HepG2 (cell line): Measurements from ENCODE around the gene MOK. TPM values are rescaled to one million over a fixed set of nuclear protein-coding genes. Genes with fewer than 3 reads are reported as not detected.

Experiments used
- ELF3 ChIP-seq: IDR thresholded peaks from 2 replicates; pipeline ENCODE4 v1.6.1; 2016; ENCODE audit warnings: missing genetic modification reagents, missing compliant biosample characterization
- GATAD2A ChIP-seq: IDR thresholded peaks from 2 replicates; pipeline ENCODE4 v1.6.1; 2016
- HOXA3 ChIP-seq: sonication (generic); formaldehyde crosslinking; IDR thresholded peaks from 2 replicates; pipeline ENCODE4 v1.5.0; 2020; ENCODE audit warnings: missing genetic modification reagents
- IKZF1 ChIP-seq: fragments of 450-650 bp; IDR thresholded peaks from 2 replicates; pipeline ENCODE4 v1.7.1; 2016
- MIXL1 ChIP-seq: IDR thresholded peaks from 2 replicates; pipeline ENCODE4 v1.6.1; 2016
- ZBTB21 ChIP-seq: sonication (generic); formaldehyde crosslinking; IDR thresholded peaks from 2 replicates; pipeline ENCODE4 v1.4.0; 2020; ENCODE audit warnings: missing genetic modification reagents
- ZHX1 ChIP-seq: sonication (generic); formaldehyde crosslinking; IDR thresholded peaks from 2 replicates; pipeline ENCODE4 v1.8.1; 2022; ENCODE audit warnings: low read depth, mild to moderate bottlenecking, missing genetic modification reagents
- ZNF24 ChIP-seq: fragments of 450-650 bp; IDR thresholded peaks from 2 replicates; pipeline ENCODE4 v1.6.1; 2017; ENCODE audit warnings: antibody characterized with exemption, mild to moderate bottlenecking
- ZNF264 ChIP-seq: sonication (generic); formaldehyde crosslinking; IDR thresholded peaks from 2 replicates; pipeline ENCODE4 v1.4.0; 2020; ENCODE audit warnings: missing genetic modification reagents
- ZNF800 ChIP-seq: sonication (generic); formaldehyde crosslinking; IDR thresholded peaks from 2 replicates; pipeline ENCODE4 v1.4.0; 2020; ENCODE audit warnings: missing genetic modification reagents
- polyA plus RNA-seq, 8 experiments: library from polyadenylated mRNA; depleted of rRNA in 3 of 8; stranded (reverse) in 7 of 8; unstranded in 1 of 8; fragments of >200 nt; fragmentation: Illumina TruSeq in 4 of 8; extraction: Trizol in 4 of 8; gene quantifications; 2 replicates each; pipeline versions ENCODE4 v1.2.1 to v1.2.3, GENCODE V29; 2011 to 2016; ENCODE audit warnings: low read depth in 4 of 8, missing spikeins in 1 of 8, mixed read lengths in 1 of 8; ENCODE audit not compliant: insufficient read depth in 1 of 8
- total RNA-seq, 5 experiments: library from RNA; depleted of rRNA; stranded (reverse); fragments of >200 nt; fragmentation: Illumina TruSeq; extraction: Trizol; gene quantifications; 2 replicates each; pipeline ENCODE4 v1.2.3, GENCODE V29; 2016; ENCODE audit warnings: low read depth in 1 of 5
- TF ChIP-seq, protein P1 (sequence below): sonication (generic); formaldehyde crosslinking; IDR thresholded peaks from 2 replicates; pipeline ENCODE4 v1.9.0; 2021; ENCODE audit warnings: missing genetic modification reagents, mild to moderate bottlenecking, borderline replicate concordance
- TF ChIP-seq, protein P2 (sequence below): IDR thresholded peaks from 2 replicates; pipeline ENCODE4 v1.6.1; 2016; ENCODE audit warnings: missing compliant biosample characterization, missing genetic modification reagents, borderline replicate concordance
- TF ChIP-seq, protein P3 (sequence below): sonication (generic); formaldehyde crosslinking; IDR thresholded peaks from one replicate; pipeline ENCODE4 v1.5.1; 2020; ENCODE audit warnings: mild to moderate bottlenecking, missing genetic modification reagents; ENCODE audit errors: not compliant biosample characterization

MOK gene
- total and polyA plus RNA-seq, 2 of the 13 experiments (the other 11 are each of a cell fraction or from before 2014, with no cell fraction given): 15.3 to 16.9 TPM

GRCh38 chr14:102320671-102321455 lies 15.9 kb upstream of the MOK start (continued):
- TF ChIP-seq, protein P1, sequence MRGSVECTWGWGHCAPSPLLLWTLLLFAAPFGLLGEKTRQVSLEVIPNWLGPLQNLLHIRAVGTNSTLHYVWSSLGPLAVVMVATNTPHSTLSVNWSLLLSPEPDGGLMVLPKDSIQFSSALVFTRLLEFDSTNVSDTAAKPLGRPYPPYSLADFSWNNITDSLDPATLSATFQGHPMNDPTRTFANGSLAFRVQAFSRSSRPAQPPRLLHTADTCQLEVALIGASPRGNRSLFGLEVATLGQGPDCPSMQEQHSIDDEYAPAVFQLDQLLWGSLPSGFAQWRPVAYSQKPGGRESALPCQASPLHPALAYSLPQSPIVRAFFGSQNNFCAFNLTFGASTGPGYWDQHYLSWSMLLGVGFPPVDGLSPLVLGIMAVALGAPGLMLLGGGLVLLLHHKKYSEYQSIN (CRISPR knock-in tag): no peak
- TF ChIP-seq ZHX1 (no peak; the same call in 1 of the 2 replicates), ZNF800 (CRISPR knock-in tag) (no peak), IKZF1 (no peak), ELF3 (CRISPR knock-in tag) (peak; percentile 53; the same call in 1 of the 2 replicates), MIXL1 (CRISPR knock-in tag) (no peak), ZBTB21 (CRISPR knock-in tag) (no peak), GATAD2A (CRISPR knock-in tag) (no peak; the same call in none of the 2 replicates), ZNF24 (no peak), ZNF264 (CRISPR knock-in tag) (peak; percentile 63; the same call in 1 of the 2 replicates), HOXA3 (CRISPR knock-in tag) (peak; percentile 72; the same call in 1 of the 2 replicates)
- TF ChIP-seq, protein P2, sequence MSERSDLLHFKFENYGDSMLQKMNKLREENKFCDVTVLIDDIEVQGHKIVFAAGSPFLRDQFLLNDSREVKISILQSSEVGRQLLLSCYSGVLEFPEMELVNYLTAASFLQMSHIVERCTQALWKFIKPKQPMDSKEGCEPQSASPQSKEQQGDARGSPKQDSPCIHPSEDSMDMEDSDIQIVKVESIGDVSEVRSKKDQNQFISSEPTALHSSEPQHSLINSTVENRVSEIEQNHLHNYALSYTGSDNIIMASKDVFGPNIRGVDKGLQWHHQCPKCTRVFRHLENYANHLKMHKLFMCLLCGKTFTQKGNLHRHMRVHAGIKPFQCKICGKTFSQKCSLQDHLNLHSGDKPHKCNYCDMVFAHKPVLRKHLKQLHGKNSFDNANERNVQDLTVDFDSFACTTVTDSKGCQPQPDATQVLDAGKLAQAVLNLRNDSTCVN (CRISPR knock-in tag): no peak
- TF ChIP-seq, protein P3, sequence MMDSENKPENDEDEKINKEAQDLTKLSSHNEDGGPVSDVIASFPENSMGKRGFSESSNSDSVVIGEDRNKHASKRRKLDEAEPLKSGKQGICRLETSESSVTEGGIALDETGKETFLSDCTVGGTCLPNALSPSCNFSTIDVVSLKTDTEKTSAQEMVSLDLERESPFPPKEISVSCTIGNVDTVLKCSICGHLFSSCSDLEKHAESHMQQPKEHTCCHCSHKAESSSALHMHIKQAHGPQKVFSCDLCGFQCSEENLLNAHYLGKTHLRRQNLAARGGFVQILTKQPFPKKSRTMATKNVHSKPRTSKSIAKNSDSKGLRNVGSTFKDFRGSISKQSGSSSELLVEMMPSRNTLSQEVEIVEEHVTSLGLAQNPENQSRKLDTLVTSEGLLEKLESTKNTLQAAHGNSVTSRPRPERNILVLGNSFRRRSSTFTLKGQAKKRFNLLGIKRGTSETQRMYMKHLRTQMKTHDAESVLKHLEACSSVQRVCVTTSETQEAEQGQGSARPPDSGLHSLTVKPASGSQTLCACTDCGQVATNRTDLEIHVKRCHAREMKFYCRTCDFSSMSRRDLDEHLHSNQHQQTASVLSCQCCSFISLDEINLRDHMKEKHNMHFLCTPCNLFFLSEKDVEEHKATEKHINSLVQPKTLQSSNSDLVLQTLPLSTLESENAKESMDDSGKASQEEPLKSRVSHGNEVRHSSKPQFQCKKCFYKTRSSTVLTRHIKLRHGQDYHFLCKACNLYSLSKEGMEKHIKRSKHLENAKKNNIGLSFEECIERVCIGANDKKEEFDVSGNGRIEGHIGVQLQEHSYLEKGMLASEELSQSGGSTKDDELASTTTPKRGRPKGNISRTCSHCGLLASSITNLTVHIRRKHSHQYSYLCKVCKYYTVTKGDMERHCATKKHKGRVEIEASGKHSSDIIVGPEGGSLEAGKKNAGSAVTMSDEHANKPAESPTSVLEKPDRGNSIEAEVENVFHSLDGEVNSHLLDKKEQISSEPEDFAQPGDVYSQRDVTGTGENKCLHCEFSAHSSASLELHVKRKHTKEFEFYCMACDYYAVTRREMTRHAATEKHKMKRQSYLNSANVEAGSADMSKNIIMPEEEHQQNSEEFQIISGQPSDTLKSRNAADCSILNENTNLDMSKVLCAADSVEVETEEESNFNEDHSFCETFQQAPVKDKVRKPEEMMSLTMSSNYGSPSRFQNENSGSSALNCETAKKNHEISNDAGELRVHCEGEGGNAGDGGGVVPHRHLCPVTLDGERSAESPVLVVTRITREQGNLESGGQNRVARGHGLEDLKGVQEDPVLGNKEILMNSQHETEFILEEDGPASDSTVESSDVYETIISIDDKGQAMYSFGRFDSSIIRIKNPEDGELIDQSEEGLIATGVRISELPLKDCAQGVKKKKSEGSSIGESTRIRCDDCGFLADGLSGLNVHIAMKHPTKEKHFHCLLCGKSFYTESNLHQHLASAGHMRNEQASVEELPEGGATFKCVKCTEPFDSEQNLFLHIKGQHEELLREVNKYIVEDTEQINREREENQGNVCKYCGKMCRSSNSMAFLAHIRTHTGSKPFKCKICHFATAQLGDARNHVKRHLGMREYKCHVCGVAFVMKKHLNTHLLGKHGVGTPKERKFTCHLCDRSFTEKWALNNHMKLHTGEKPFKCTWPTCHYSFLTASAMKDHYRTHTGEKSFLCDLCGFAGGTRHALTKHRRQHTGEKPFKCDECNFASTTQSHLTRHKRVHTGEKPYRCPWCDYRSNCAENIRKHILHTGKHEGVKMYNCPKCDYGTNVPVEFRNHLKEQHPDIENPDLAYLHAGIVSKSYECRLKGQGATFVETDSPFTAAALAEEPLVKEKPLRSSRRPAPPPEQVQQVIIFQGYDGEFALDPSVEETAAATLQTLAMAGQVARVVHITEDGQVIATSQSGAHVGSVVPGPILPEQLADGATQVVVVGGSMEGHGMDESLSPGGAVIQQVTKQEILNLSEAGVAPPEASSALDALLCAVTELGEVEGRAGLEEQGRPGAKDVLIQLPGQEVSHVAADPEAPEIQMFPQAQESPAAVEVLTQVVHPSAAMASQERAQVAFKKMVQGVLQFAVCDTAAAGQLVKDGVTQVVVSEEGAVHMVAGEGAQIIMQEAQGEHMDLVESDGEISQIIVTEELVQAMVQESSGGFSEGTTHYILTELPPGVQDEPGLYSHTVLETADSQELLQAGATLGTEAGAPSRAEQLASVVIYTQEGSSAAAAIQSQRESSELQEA: peak; percentile 66
